ENCODE data around the gene UBR4.

Gene UBR4

DNA sequence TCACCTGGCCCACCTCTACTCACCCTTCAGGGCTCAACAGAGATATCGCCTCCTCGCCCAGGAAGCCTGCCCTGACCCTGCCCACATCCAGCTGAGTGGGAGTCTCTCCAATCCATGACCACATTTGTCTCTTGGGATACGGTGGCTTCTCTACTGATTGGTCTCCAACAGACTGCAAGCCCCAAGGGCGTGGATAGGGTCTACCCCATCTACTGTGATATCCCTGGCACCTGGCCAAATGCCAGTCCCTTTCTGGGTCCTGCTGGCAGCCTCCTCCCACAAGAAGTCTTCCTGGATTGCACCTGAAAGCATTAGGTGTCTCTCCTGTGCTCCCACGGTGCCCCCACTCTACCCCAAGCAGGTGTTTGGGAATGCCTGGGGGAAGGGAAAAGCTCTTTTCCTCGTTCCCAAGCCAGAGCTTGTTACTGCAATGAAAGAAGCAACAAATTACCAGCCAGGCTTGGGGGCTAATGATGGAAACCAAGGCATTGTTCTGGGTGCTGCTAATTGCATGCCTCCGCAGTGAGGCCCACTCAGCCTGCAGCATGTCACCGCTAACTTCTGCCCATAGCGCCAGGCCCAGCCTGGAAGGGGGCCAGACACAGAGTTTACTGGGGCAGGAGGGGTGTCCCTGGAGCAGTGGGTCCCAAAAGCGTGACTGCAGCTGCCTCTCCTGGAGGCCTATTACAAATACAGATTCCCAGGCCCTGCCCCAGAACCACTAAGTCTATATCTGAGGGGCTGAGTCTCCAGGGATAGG, 162.9 kb downstream of the UBR4 start:
- DNase-seq, result no peak

DNA sequence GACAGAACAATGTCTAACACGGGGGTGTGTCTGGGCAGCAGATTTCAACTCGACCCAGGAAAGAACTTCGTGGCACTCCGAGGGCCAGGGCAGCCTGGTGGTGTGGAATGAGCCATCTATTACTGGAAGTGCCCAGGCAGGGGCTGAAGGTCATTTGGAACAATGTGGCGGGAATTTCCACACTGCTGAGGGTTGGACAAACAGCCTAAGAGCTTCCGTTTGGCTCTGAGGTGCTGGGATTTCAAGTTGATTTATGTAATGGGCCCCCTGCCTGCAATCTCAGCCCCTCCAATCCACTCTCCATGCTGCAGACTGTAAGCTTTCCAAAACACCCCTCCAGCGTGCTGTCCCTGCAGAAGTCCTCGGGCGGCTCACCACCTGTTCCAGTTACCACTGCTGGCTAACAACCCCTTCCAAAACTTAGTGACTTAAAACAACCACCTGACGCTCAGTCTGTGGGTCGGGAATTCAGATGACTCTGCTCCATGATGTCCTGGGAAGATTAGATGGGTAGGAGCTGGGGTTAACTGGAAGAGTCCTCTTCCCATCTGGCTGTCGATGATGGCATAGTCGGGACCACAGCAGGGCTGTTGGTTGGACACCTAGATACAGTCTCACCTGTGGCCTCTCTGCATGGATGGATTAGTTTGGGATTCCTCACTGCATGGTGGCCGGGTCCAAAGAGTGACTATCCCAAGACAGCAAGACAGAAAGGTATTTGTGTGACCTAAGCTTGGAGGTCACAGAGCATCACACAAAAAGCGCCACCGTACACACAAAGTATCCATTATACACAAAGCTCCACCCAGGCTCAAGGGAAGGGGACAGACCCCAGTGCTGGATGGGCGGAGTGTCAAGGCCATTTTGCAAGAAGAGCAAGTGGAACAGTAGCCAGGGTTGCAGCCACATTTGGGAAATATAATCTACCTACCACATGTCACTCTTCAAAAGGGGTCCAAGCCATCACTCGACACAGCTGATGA, 163.9 kb downstream of the UBR4 start:
- DNase-seq, result no peak

- no peak for DNase-seq
These were observed 164.9 kb downstream of the UBR4 start for GRCh38 chr1:19044975-19045831.

DNA sequence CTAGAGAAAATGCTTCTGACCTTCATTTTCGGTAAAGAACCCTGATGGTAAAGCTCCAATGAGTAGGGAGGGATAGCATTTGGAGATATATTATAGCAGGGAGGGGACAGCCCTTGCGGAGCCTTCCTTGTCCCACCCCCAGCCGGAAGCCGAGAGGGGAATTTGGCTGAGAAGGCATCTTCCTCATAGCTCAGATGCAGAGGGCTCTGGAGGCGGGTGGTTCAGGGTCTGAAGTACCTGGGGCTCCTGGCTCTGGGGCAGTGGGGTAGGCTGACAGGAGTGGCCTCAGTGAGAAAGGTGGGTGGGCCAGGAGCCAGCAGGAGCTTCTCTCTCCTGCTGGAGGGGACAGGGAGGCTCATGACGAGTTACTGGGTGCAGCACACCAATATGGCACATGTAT, 165.6 kb downstream of the UBR4 start:
- DNase-seq, result no peak

- no peak for DNase-seq
These were observed 166.3 kb downstream of the UBR4 start for GRCh38 chr1:19043579-19044443.

DNA sequence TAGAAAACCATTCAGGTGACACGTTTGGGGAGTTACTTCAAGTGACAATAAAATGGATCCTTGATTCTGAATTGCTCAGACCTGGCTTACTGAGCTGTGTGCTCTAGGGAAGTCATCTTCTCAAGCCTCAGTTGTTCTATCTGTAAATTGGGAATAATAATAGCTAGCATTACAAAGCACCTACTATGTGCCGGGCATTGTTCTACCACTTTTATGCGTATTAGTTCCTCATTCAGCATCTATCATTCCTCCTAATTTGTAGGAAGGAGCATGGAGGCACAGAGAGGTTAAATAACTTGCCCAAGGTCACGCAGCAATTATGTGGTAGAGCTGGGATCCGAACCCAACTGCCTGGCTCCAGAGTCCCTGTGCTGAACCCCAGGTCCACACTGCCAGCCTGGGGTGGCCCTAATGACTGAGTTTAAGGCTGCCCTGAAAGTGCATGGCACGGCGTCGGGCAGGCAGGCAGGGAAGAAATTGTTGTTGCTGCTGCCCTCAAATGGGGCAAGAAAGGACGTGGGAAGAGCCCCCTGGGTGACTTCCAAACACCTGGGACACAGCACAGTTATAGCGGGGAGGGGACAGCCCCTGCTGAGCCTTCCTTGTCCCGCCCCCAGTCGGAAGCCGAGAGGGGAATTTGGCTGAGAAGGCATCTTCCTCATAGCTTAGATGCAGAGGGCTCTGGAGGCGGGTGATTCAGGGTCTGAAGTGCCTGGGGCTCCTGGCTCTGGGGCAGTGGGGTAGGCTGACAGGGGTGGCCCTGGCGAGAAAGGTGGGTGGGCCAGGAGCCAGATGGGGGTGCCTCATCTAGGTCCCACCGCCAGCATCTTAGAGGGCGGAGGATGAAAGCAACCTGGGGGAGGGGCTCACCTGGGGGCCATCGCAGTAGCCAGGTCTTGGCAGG, 167.1 kb downstream of the UBR4 start:
- no peak for DNase-seq

DNA sequence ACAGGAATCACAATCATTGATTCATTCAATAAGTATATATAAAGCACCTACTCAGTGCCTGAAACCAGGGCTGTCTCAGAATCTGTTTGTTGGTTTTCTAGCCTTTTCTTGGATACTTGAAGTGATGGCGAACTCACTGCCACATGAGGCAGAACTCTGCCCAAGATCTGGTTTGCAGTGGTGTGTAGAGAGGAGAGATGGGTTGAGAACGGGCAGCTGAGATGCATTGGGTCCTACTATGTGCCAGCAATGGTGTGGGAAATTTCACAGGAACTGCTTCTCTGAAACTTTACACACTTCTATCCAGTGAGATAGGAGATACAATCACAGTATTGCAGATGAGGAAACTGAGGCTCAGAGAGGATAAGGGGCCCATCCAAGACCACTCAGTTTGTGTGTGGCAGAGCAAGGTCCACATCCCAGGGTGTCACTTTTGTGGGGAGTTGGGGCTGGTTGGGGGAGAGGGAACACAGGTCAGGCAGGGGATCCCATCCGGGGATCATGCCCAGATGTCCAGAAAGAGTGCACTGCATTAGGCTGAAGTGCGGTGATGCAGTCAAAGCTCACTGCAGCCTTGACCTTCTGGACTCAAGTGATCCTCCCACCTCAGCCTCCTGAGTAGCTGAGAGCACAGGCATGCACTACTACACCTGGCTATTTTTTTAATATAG, 169.9 kb downstream of the UBR4 start:
- no peak for DNase-seq

DNA sequence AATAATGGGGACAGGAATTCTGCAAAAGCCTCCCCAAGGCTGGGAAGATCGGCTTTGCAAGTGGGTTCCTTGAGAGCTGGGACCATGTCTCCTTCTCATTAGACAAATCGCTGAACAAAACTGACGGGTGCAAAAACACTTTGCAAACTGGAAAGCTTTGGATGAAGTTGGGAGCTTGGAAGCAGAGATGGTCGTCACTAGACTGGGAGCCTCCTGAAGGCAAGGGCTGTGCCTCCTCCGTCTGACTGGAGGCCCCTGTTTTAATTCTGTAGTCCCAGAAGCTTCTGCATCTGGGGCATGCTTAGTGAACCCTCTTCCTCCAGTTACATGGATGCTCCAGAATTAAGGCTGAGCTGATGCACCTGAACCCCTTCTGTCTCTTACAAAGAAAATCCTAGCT, 171.3 kb downstream of the UBR4 start:
- DNase-seq, result no peak

- no peak for DNase-seq
These were observed 172.0 kb downstream of the UBR4 start for GRCh38 chr1:19038096-19038495.

GRCh38 chr1:19037659-19038058, 172.4 kb downstream of the UBR4 start:
- no peak for DNase-seq

DNA sequence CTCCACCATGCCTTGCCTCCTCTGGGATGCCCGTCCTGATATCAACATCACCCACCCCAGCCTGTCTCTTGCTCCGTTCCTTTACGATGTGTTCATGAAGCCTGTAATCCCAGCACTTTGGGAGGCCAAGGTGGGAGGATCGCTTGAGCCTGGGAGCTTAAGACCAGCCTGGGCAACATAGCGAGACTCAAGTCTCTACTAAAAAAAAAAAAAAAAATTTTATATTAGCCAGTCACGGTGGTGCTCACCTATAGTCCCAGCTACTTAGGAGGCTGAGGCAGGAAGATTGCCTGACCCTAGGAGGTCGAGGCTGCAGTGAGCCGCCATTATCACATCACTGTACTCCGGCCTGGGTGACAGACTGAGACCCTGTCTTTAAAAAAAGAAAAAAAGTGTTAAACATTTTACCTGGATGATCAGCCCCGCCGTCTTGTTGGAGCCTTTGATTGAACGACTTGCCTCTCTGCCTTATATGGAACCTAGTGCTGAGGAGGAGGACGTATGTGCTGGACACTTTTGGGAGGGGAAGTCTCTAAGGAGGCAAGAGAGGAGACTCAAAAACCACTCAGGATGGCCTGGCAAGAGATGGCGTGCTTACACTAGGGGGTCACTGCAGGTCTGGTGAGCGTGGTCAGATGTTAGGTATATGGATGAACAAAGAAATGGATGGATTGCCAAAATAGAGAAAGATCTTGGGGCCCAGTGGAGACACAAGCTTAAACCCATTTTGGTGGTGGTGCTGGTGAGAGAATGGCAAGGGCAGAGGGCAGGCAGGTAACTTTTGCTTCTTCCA, 173.1 kb downstream of the UBR4 start:
- no peak for DNase-seq

DNA sequence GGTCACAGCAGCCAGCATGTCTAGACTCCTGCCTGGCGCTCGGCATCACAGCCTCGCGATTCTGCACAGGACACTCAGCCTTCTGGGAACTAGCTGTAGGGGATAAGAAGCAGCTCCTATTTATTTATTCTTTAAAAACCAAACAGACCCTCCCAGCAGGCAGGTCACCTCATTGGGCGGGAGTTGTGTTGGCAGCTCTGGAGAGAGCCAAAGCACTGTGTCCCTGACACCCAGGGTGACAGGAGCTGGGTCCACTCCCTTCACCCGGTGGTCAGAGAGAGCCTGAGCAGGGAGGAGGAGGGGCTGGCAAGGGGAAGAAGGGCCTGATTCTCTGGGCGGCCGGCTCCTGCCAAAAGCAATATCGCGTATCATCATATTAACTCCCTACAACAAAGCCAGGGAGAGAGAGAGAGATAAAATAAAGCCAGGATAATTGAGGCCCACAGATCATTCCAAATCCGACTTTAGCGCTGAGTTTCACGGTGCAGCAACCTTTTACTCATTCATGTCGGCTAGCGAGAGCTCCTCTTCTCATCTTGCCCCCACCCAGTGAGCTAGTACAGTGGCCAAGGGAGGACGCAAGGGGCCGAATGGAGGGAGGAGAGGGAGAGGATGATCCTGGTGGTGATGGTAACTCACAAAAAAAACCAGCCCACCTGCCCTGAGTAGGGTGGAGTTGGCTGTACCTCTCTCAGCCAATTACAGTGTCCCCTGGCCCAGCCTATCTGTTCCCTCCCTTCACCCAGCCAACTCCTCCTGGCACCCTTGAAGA, 173.8 kb downstream of the UBR4 start:
- no peak for DNase-seq

- DNase-seq, result no peak
These were observed 174.6 kb downstream of the UBR4 start for GRCh38 chr1:19035377-19036040.

GRCh38 chr1:19034721-19035120, 175.3 kb downstream of the UBR4 start:
- DNase-seq, result no peak

GRCh38 chr1:19033926-19034680, 176.0 kb downstream of the UBR4 start:
- no peak for DNase-seq

- no peak for DNase-seq
These were observed 176.6 kb downstream of the UBR4 start for GRCh38 chr1:19033515-19033839.

- DNase-seq, result no peak
These were observed 177.2 kb downstream of the UBR4 start for GRCh38 chr1:19032701-19033514.

Data from NCI-H526 (cell line).